ENCODE measurements around the gene PCNX2. TPM values are rescaled to one million over a fixed set of nuclear protein-coding genes. Genes with fewer than 3 reads are reported as not detected.

PCNX2 gene
- total and polyA plus RNA-seq, 2 of the 13 experiments (the other 11 are each of a cell fraction or from before 2014, with no cell fraction given), result 0.11 to 0.42 TPM

- no peak for TF ChIP-seq ZNF318 (CRISPR knock-in tag; IDR thresholded peaks at IDR 0.05)
Measured at GRCh38 chr1:233244183-233244582, 51.3 kb downstream of the PCNX2 start (continued).

GRCh38 chr1:233242827-233243483 lies 52.6 kb downstream of the PCNX2 start:
- no peak for TF ChIP-seq ZNF446 (CRISPR knock-in tag; IDR thresholded peaks at IDR 0.05)
- TF ChIP-seq ATRX (CRISPR knock-in tag; IDR thresholded peaks at IDR 0.05; ENCODE audit: borderline replicate concordance), result no peak
- CTCF ChIA-PET (ENCODE audit: low intra/inter-chr PET ratio, low total read pairs), result no interaction called here
- Histone ChIP-seq H3K4me2 (ENCODE audit: low read depth, low read length) (no peak overlapping the region), H3K9me3 (ENCODE audit: low read length) (no peaks in the 10 kb centered on the region), H3K27ac (ENCODE audit: extremely low read length, insufficient read depth, low read length) (no peak overlapping the region), H2AFZ (ENCODE audit: low read length) (no peak overlapping the region), H3K9ac (ENCODE audit: insufficient read depth, low read depth, low read length) (no peak overlapping the region), H3K79me2 (ENCODE audit: insufficient read depth, low read length) (no peaks in the 10 kb centered on the region), H3K27me3 (ENCODE audit: control insufficient read depth in 1 of 2, insufficient read depth in 2 of 2, low read length in 2 of 2) (no peaks in the 10 kb centered on the region; a peak in 1 of 5 replicates), H3K4me3 (replicated peaks in 1 of 3; ENCODE audit: insufficient read depth in 1 of 3, low read depth in 2 of 3, low read length in 3 of 3) (no peak overlapping the region), H3K4me1 (ENCODE audit: insufficient read depth, low read length) (0 out of 2 replicates have a peak, but pooled peaks cover 16% of the 10 kb centered on the region), H4K20me1 (ENCODE audit: insufficient read depth, low read length) (no peaks in the 10 kb centered on the region), H3K36me3 (replicated peaks in 1 of 2; ENCODE audit: control insufficient read depth in 1 of 2, insufficient read depth in 2 of 2, low read length in 2 of 2) (no peaks in the 10 kb centered on the region)
- 32% methylated on average over 4 of the region's 4 CpGs for WGBS (ENCODE audit: low lambda C conversion rate)
- BruUV-seq (replicated peaks), result no TSS peak
- in situ Hi-C loops (cut with HindIII; ENCODE audit: extremely low pct_ligation_motif_present, low pct_unique_long_range_greater_than_20kb) (loop anchor here (25.0 kb wide), 2 partner anchors 1381 to 1481 kb away; no protein-coding TSS in a partner anchor), intact Hi-C loops (cut with micrococcal nuclease; ENCODE audit: unreplicated experiment) (loop anchor here (5.0 kb wide), 1 partner anchor 986 kb away; no protein-coding TSS in a partner anchor)
- FAIRE-seq, result no peak
- POLR2A ChIA-PET, result no interaction called here
- no peak for DNase-seq (ENCODE audit: low spot score)
- no peak for ATAC-seq
